Left forelimb (tissue), 1 donor: ENCODE measurements around the gene MRPS18A.
"Not testable (repeated sequence)": the region's sequence is repeated elsewhere in the genome, so short reads cannot be mapped to it uniquely, and the experiment has no call there.

Experiments used
- DNase-seq: peaks from one replicate; pipeline ENCODE4 v3.0.0-alpha.2; 2018; ENCODE audit warnings: low spot score

Gene MRPS18A

DNA sequence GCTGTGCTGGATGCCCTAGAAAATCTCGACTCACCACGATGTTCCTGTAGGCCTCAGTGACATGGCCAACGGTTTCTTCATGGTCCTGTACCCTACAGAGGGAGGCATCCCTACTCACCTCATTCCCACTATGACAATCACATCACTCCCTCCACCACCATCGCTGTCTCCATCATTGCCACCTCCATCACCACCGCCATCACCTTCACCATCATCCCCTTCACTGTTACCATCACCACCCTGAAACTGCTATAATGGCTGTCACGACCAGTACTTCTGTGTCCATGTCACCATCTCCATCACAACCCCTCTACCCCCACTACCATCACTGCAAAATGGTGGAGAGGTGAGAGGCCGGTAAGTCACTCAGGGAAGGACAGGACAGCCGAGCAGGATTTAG, 29.8 kb upstream of the MRPS18A start:
- DNase-seq: no peak

DNA sequence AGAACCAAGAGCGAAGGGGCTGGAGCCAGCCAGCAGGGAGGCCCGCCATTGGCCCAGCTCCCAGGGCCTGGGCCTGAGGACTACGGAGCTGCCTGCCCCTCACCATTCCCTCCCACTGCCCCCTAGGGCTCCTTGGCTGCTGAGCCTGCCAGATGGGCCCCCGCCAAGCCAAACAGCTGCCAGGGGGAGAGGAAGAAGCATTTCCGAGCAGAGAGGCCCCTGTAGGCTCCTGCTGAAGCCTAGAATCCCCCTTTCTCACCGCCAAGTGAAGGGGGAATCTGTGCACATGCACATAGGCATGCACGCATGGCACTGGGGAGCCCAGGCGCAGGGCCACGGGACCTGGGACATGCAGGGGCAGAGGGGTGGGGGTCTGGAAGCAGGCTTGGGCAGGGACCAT, 28.5 kb upstream of the MRPS18A start:
- peak; percentile 93 for DNase-seq

DNA sequence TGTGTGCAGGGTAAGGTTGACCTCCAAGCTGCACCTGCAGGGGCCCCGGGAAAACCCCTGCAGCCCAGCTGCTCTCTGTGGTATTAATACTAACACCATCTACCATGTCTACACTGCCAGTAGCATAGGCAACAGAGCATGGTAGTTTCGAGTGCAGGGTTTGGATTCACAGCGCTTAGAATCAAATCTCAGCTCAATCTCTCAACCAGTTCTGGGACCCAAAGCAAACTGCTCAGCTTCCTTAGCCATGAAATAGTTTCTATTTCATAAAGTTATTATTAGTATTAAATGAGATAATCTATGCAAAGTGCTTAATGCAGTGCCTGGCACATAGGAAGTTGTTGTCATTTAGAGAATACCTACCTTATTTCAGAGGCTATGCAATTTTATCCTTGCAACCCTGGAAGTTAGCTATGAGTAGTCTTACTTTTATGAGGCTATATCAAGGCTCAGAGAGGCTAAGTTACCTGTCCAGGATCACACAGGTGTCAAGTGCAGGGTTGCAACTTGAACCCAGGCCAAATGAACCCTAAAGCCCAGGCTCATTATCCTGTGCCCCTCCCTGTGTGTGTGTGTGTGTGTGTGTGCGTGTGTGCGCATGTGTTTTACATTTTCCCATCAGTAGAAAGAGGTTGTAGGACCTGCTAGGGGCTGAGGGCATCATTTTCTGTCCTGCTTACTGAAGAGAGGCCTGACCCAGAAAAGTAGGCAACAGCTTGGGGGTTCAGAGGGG, 27.6 kb upstream of the MRPS18A start:
- no peak for DNase-seq

DNA sequence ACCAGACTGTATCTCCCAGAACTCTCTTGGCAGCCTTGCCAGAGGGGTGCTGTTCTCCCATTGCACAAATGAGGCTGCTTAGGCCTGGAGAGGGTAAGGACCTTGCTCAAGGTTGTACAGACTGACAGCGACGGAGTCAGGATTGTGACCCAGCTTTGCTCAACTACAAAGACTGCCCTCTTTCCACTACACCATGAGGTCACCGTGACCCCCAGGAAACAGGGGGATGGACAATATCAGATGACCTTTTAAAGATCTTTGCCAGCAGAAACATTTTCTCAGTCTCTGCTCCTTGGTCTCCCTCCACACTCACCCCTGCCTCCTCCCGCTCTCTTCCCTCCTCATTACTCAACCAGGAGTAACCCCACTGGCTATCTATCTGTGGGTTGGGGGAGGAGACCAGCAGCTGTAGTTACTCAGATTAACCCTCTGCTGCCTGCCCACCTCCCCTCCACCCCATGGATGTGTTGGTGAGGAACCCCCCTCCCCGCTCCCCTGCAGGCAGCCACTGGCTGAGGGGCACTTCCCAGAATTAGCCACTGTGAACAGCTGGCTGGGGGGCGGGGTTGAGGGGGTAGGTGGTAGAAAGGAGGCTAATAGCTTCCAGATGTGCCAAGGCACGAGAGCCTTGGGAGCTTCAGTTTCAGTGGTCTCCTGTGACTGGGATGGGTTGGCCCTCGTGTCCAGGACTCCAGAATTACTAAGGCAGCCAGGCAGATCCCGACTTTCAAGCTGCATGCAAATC, 26.9 kb upstream of the MRPS18A start:
- peak; percentile 81 for DNase-seq

DNA sequence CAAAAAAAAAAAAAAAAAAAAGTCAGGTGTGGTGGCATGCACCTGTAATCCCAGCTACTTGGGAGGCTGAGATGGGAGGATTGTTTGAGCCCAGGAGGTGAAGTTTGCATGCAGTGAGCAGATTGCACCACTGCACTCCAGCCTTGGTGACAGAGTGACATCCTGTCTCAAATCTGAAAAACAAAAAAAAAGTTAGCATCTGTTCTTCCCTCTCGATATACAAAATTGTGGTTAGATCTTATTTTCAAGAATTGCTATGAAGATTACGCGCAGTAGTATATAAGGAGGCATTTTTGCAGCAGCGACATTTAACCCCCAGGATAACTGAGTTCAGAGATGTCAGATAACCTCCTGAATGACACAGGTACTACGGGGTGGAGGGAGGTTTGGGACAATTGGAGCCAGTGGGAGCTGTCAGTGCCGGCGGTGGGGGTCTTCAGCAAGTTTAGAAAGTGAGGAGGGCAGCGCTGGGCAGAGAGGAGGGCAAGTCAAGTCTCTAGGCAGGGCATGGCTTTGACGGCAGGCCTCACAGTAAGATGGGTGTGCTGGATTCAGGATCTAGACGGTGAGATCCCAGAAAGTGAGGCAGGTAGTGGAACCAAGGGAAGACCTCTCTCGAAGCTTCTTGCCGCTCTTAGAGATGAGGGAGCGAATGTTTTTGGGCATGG, 26.2 kb upstream of the MRPS18A start:
- DNase-seq: no peak

DNA sequence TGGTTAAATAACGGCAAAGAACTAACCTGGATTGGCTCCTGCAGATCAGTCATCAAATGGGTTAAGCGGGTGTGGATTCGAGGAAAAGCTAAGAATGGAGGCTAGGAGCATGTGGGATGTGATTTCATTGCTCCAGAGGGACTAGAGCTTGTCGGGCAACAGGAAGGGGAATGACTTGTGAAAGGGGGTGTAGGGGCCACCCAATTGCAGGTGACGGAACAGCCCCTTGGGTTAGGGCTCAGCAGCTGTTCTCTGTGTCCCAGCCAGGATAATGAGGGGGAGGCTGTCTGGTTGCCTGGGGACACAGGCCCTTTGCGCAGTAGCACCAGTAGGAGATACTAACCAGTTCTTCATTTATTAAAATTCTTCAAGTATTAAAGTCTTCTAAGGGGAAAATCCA, 25.0 kb upstream of the MRPS18A start:
- no peak for DNase-seq

DNA sequence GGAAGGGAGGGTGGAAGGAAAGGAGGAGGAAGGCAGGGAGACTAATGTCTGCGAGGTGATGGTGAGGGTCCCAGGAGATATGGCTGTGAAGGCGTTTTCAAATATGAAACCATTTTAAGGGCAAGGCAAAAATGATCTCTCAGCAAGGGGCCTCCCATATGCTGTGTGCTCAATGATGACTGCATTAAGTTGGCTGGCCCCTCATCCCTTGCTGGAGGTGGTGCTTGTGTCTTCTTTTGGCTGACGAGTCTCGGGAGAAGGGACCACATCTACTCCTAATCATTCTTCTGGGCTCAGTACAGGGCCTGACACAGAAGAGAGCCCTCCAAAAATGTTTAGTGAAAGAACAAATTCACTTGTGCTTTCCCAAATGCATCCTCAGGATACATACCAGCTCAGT, 23.0 kb upstream of the MRPS18A start:
- DNase-seq: peak; percentile 37

DNA sequence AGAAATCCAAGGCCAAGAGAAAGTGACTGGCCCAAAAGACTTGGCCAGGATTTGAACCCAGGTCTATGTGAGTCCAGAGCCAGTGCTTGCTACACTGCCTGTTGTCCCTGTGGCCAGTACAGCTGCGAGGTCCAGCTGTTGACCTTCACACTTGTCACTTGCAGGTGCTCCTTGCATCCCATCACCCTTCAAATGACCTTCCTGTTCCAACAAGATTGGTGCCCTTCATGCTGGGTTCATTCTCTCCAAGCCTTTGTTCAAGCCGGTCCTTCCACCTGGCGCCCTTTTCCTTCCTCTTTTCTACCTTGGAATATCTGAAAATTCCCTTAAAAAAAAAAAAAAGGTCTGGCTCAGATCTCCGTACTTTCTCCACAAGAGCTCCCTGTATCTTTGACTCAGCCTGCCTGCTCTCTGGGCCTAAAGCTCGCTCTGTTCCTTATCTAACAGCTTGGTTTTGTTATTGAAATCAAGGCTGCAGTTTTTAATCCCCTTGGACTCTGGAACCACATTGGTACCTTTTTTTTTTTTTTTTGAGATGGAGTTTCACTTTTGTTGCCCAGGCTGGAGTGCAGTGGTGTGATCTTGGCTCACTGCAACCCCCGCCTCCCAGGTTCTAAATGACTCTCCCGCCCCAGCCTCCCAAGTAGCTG, 22.2 kb upstream of the MRPS18A start:
- DNase-seq: peak; percentile 12

DNA sequence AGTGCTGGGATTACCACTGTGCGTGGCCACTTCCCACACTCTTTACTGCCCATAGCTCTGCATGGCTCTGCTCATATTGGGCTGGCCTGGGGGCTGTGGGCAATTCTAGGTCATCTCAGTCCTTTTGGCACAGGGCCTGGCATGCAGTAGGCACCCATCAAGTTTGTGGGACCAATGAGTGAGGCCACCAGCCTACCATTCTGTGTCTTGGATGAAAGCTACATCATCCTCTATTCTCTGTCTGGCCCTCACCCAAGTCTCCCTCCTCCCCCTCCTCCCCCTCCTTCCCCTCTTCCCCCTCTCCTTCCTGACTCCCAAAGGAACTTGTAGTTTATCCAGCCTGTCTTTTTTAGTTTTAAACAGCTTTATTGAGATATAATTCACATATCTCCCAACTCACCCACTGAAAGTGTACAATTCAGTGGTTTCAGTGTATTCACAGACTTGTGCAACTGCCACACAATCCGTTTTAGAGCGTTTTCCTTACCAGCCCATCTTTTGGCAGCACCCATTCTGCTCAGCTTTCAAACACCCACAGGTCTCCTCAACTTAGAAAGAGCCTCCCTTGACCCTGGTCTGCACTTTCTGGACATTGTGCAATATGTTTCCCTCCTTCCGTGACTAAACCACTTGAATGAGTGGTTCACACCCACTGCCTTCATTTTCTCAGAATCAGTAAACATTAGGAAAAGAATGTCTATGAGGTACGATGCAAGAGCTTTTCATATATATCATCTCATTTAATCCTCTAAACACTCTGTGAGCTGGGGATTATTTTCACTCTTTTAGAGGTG, 21.5 kb upstream of the MRPS18A start:
- DNase-seq: peak; percentile 23

DNA sequence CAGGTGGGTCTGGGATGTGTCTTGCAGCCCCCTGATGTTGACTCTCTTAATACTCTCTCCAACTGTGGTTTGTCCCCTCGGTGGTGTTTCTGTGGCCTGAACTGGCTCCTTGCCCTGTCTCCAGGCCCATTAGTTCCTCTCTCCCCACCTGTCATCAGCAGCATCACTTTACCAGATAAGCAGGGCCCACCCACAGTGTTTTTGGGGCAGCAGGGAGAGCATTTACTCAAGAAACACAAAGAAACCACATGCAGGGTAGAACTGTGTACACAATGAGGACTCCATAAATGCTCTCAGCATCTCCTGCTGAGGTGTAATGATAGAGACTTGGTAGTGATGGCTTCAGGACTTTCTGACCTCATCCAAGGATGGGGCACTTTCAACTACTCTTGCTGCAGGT, 20.2 kb upstream of the MRPS18A start:
- no peak for DNase-seq

DNA sequence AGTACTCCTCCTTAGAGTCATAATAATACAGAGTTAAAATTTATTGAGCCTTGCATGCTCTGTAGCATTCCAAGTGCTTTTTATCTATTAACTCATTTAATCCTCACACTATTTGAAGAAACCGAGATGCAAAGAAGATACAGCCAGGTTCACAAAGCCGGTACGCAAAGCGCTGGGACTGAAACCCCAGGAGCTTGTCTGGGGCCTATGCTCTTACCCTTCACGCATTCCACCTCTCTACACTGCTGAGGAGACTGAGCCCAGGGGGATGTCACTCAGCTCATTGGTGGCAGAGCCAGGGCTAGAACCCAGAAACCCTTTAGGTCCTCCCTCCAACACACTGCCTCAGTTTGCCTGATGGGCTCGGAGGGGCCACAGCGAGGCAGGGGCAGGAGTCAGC, 19.7 kb upstream of the MRPS18A start:
- DNase-seq: no peak

DNA sequence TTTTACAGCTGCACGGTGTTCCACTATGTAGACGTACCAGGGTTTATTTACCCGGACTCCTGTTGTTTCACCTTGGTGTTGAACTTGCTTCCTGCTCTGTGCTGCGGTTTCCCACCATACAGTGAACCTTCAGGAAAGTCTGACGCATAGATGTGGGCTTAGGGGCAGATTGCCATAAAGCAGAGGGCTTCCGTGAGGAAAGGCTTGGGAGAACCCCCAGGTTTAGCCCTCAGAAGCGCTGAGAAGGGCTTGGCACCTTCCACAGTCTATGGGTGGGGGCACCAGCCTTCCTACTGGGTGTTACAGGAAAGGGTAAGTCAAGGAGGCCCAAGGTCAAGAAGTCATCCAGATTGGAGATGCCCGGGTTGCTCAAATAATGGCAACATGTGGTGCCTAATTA, 19.2 kb upstream of the MRPS18A start:
- DNase-seq: no peak

DNA sequence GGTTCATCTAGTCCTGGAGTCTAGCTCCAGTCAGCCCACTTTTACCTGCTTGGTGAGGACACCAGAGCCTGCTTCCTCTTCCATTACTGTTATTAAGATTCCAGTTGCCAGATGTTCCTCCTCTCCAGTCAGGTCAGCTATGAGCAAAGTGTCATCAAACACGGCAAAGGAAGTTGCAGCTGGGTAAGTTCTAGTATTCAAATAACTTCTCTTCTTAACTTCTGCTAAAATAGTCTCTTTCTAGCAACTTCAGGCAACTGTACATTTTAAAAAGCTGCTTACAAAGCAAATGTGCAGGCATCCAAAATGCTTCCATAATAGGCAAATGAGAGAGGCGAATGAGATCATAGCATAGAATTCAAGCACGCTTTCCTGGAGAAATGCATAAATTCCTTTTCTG, 18.4 kb upstream of the MRPS18A start:
- DNase-seq: no peak

DNA sequence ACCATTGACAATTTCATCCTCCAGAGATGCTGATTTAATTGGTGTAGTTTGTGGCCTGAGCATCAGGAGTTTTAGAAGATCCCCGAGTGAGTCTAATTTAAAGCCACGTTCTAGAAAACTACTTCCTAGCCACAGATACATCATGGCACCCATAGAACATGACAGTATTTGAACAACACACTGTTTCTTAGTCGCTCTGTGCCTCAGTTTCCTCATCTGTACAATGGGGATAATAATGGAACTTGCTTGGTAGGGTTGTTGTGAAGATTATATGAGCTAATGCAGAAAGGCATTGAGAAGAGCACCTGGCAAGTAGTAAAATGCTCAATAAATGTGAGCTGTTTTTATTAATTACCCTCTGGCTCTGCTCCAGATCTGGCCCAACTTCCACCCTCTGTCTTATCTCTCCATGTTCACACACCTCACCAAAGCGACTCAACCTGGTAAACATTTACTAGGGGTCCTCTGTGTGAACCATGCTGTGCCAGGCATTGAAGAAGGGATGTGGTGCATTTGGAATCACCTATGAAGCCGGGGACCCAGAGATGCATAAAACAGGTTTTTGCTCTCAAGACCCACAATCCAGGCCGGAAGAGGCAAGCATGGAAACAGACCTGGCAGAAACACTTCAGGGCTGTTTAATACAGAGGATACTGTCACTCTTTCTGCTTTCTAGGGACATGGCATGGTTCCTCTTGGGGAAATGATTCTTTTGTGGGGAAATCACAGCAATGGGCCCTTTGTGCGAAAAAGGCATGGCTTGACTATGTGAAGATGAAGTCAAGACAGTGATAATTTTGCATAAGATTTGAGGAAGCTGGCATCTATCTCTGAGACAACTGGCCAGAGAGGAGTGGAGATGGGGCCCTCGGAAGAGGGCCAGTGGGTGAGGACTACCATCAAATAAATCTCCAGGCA, 16.2 kb upstream of the MRPS18A start:
- no peak for DNase-seq

DNA sequence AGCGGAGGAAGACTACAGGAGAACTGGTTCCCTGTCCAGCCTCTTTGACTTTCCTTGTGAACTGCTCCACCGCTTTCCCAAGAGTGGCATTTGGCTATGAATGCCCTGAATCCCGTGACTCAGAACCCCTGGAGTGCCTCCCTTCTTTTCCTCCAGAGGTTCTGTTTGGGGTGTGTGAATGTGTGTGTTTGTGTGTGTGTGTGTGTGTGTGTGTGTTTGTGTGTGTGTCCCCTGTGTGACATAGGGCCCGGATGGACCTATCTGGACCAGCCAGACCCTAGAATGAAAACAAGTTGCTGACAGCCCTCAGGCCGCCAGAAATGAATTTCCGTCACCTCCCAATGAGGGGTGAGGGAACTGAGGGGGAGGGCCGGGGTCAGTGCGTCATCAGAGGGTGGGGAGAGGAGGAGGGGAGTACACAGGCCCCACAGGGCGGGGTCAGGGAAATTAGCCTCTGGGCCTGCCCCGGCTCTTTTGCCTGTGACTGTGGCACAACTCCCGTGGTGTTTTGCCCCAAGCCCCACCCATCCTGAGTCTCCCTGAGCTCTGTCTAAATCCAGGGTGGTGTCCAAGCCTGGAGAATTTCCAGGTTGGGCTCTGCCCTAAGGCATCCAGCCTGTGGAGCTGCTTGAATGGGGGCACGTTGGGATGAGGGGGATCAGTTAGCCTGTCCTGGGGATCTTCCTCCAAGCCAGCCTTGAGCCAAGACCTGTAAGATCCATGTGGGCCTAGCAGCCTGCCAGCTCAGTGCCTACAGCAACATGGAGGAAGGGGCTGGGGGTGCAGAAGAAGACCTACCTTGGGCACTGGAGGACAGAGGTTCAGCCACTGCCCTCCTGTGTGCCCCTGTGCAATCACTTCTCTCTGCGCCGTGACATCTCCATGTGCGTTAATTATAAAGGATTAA, 15.2 kb upstream of the MRPS18A start:
- DNase-seq: peak; percentile 85

DNA sequence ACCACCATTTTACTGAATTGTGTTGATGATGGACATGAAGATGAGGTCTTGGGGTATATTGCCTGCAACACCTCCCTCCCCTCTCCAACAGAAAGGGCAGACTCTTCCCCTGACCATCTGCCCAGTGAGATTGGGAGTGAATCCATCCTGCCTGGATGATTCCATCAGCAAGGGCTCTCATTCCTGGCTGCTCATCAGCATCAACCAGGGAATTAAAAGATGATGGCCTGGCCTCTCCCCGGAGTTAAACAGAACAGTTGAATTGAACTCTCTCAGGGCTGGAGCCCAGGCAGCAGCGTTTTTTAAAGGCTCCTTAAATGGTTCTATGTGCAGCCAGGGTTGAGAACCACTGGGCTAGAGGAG, 14.6 kb upstream of the MRPS18A start:
- no peak for DNase-seq

DNA sequence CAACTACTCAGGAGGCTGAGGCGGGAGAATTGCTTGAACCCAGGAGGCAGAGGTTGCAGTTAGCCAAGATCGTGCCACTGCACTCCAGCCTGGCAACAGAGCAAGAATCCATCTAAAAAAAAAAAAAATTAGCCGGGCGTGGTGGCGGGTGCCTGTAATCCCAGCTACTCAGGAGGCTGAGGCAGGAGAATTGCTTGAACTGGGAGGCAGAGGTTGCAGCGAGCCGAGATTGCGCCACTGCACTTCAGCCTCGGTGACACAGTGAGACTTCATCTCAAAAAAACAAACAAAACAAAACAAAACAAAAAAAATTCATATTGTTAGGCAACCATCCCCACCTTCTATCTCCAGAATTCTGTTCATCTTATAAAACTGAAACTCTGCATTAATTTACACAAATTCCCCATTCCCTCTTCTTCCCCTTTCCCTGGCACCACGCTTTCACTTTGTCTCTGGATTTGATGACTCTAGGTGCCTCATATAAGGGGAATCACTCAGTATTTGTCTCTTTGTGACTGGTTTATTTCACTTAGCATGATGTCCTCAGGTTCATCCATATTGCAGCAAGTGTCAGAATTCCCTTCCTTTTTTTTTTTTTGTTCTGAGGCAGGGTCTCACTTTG, 13.5 kb upstream of the MRPS18A start:
- not testable (repeated sequence) for DNase-seq

DNA sequence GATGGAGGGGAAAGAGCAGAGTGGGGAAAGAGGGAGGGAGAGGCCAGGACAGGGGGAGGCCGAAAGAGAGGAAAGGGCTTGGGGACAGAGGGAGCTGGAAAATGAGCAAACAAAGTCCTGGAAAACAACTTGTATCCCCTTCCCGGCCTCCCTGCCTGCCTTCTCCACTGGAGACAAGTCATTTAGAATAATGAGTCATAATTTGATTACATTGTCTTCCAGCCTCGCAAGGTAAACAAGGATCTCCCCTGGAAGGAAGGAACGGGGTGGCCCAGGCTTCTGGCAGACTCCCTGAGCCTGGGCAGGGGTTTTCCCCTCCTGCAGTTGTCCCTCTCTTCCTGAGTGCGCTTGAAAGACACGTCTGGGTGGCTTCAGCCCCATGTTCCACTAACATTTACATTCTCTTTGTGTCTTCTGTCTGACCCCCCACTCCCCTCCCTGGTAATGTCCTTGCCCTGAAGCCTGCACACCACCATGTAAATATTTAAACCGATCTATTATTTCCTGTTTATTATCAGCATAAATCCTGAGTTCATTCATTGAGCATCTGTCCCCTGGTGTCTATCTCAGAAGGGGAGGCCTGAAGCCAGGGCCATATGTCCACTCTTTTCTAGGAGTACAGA, 12.1 kb upstream of the MRPS18A start:
- no peak for DNase-seq
